ENCODE results near the gene CDCA8. TPM values are rescaled to one million over a fixed set of nuclear protein-coding genes. Genes with fewer than 3 reads are reported as not detected.
"Not testable (repeated sequence)": the region's sequence is repeated elsewhere in the genome, so short reads cannot be mapped to it uniquely, and the experiment has no call there.

The CDCA8 gene
- total and polyA plus RNA-seq, 2 donors (not counting 3 experiments of a cell fraction or from before 2014, with no cell fraction given): 38.5 to 45.7 TPM

- H3K4me3 ChIP-seq (replicated peaks in 1 of 3; ENCODE audit: insufficient read depth in 1 of 3, low read depth in 1 of 3, low read length in 3 of 3); dilution Hi-C loops (cut with MboI; ENCODE audit: extremely low pct_ligation_motif_present, low sequenced_read_pairs); H3K9ac ChIP-seq (replicated peaks; ENCODE audit: extremely low read depth, insufficient read depth, low read length); H3K4me2 ChIP-seq (ENCODE audit: insufficient read depth, low read length); FAIRE-seq; H3K9me1 ChIP-seq (replicated peaks; ENCODE audit: control insufficient read depth, extremely low read depth, insufficient read depth, low read length); H3K79me2 ChIP-seq (ENCODE audit: control insufficient read depth, insufficient read depth, low read length); H3K27ac ChIP-seq (ENCODE audit: insufficient read depth, low read depth, low read length); H3K9me3 ChIP-seq (replicated peaks; ENCODE audit: control insufficient read depth, insufficient read depth, low read length); BruUV-seq (replicated peaks); H3K36me3 ChIP-seq (ENCODE audit: control insufficient read depth in 2 of 2, extremely low read depth in 1 of 2, insufficient read depth in 2 of 2, low read length in 2 of 2); POLR2A ChIA-PET; DNase-seq (ENCODE audit: low read depth, low spot score); H3K4me1 ChIP-seq (ENCODE audit: control insufficient read depth, extremely low read depth, insufficient read depth, low read length); H2AFZ ChIP-seq (ENCODE audit: low read depth, low read length); intact Hi-C loops (cut with micrococcal nuclease); CTCF ChIA-PET; H3K27me3 ChIP-seq (ENCODE audit: control insufficient read depth in 2 of 2, insufficient read depth in 2 of 2, low read length in 2 of 2); H4K20me1 ChIP-seq (replicated peaks; ENCODE audit: control insufficient read depth, extremely low read depth, insufficient read depth, low read length): not testable (repeated sequence)
Observed at GRCh38 chr1:37738619-37739018, 46.3 kb downstream of the CDCA8 start.

- Histone ChIP-seq H2AFZ (ENCODE audit: low read depth, low read length) (no peak overlapping the region), H3K79me2 (ENCODE audit: control insufficient read depth, insufficient read depth, low read length) (no peaks in the 10 kb centered on the region), H3K36me3 (ENCODE audit: control insufficient read depth in 2 of 2, extremely low read depth in 1 of 2, insufficient read depth in 2 of 2, low read length in 2 of 2) (no peaks in the 10 kb centered on the region), H3K9me3 (replicated peaks; ENCODE audit: control insufficient read depth, insufficient read depth, low read length) (no peaks in the 10 kb centered on the region), H4K20me1 (replicated peaks; ENCODE audit: control insufficient read depth, extremely low read depth, insufficient read depth, low read length) (no peaks in the 10 kb centered on the region), H3K4me1 (ENCODE audit: control insufficient read depth, extremely low read depth, insufficient read depth, low read length) (no peaks in the 10 kb centered on the region), H3K4me2 (ENCODE audit: insufficient read depth, low read length) (no peak overlapping the region), H3K9me1 (replicated peaks; ENCODE audit: control insufficient read depth, extremely low read depth, insufficient read depth, low read length) (no peaks in the 10 kb centered on the region), H3K4me3 (replicated peaks in 1 of 3; ENCODE audit: insufficient read depth in 1 of 3, low read depth in 1 of 3, low read length in 3 of 3) (no peak overlapping the region), H3K9ac (replicated peaks; ENCODE audit: extremely low read depth, insufficient read depth, low read length) (no peak overlapping the region), H3K27me3 (ENCODE audit: control insufficient read depth in 2 of 2, insufficient read depth in 2 of 2, low read length in 2 of 2) (peaks cover 2% of the 10 kb centered on the region in 2 experiments), H3K27ac (ENCODE audit: insufficient read depth, low read depth, low read length) (no peak overlapping the region)
- TF ChIP-seq CTCF (IDR thresholded peaks at IDR 0.05; ENCODE audit: extremely low read depth in 1 of 2, insufficient read depth in 1 of 2, low read depth in 1 of 2, low read length in 2 of 2) (no peak), JUN (IDR thresholded peaks at IDR 0.05; ENCODE audit: borderline replicate concordance, insufficient read depth, insufficient read length, low read depth) (peak; percentile 7)
- ChIA-PET CTCF (interaction anchor here (1.1 kb wide), 1 partner anchor 13 kb away, joined by 3 read pairs; no protein-coding TSS in a partner anchor), POLR2A (no interaction called here)
- BruUV-seq (replicated peaks): no TSS peak
- intact Hi-C loops (cut with micrococcal nuclease): no loop called here
- FAIRE-seq: no peak
- dilution Hi-C loops (cut with MboI; ENCODE audit: extremely low pct_ligation_motif_present, low sequenced_read_pairs): no loop called here
- DNase-seq (ENCODE audit: low read depth, low spot score): no peak
Observed at GRCh38 chr1:37739222-37739621, 46.9 kb downstream of the CDCA8 start.

All from endothelial cell of umbilical vein (primary cell).